ENCODE data around the gene NOC2L.

GRCh38 chr1:1001057-1001783 lies 42.2 kb upstream of the NOC2L start:
- no peak for TF ChIP-seq EZH2 (IDR thresholded peaks at IDR 0.05; ENCODE audit: low read length, missing control alignments)
- TF ChIP-seq, protein P1, sequence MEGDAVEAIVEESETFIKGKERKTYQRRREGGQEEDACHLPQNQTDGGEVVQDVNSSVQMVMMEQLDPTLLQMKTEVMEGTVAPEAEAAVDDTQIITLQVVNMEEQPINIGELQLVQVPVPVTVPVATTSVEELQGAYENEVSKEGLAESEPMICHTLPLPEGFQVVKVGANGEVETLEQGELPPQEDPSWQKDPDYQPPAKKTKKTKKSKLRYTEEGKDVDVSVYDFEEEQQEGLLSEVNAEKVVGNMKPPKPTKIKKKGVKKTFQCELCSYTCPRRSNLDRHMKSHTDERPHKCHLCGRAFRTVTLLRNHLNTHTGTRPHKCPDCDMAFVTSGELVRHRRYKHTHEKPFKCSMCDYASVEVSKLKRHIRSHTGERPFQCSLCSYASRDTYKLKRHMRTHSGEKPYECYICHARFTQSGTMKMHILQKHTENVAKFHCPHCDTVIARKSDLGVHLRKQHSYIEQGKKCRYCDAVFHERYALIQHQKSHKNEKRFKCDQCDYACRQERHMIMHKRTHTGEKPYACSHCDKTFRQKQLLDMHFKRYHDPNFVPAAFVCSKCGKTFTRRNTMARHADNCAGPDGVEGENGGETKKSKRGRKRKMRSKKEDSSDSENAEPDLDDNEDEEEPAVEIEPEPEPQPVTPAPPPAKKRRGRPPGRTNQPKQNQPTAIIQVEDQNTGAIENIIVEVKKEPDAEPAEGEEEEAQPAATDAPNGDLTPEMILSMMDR (conservative IDR thresholded peaks at IDR 0.05 in 1 of 2, IDR thresholded peaks at IDR 0.05 in 1 of 2; ENCODE audit: low read depth in 1 of 2, low read length in 2 of 2): no peak
